Measurements from ENCODE around the gene HNF1B.

HNF1B gene

GRCh38 chr17:37759014-37759637 lies 14.3 kb upstream of the HNF1B start:
- TF ChIP-seq ZFX (IDR thresholded peaks at IDR 0.05): no peak
- TF ChIP-seq, protein P1, sequence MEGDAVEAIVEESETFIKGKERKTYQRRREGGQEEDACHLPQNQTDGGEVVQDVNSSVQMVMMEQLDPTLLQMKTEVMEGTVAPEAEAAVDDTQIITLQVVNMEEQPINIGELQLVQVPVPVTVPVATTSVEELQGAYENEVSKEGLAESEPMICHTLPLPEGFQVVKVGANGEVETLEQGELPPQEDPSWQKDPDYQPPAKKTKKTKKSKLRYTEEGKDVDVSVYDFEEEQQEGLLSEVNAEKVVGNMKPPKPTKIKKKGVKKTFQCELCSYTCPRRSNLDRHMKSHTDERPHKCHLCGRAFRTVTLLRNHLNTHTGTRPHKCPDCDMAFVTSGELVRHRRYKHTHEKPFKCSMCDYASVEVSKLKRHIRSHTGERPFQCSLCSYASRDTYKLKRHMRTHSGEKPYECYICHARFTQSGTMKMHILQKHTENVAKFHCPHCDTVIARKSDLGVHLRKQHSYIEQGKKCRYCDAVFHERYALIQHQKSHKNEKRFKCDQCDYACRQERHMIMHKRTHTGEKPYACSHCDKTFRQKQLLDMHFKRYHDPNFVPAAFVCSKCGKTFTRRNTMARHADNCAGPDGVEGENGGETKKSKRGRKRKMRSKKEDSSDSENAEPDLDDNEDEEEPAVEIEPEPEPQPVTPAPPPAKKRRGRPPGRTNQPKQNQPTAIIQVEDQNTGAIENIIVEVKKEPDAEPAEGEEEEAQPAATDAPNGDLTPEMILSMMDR (conservative IDR thresholded peaks at IDR 0.05): no peak
- no peak overlapping the region for H3K27ac ChIP-seq

DNA sequence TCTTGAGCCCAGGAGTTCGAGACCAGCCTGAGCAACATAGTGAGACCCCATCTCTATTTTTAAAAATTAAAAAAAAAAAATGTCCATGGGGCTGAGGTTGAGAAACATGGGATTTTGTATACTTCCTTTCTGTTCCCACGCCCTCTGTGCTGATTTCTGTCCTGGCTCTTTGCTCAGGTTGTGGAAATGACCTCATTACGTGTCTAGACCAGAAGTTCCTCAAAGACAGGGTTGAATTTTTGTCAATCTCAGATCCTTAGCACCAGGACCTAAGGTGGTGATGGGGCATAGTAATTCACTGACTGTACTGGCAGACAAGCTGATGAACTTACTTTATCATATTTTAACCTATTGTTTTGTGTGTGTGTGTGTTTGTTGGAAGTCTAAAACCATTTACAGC lies 11.2 kb upstream of the HNF1B start:
- H3K27ac ChIP-seq: no peak overlapping the region
- TF ChIP-seq, protein P1 (conservative IDR thresholded peaks at IDR 0.05): no peak
- TF ChIP-seq ZFX (IDR thresholded peaks at IDR 0.05): no peak

- H3K27ac ChIP-seq: no peak overlapping the region
- TF ChIP-seq, protein P1 (conservative IDR thresholded peaks at IDR 0.05): no peak
- TF ChIP-seq ZFX (IDR thresholded peaks at IDR 0.05): no peak
Observed at GRCh38 chr17:37755455-37755854, 10.6 kb upstream of the HNF1B start.

GRCh38 chr17:37754363-37754762 lies 9.5 kb upstream of the HNF1B start:
- TF ChIP-seq, protein P1 (conservative IDR thresholded peaks at IDR 0.05): no peak
- no peak for TF ChIP-seq ZFX (IDR thresholded peaks at IDR 0.05)
- no peak overlapping the region for H3K27ac ChIP-seq

DNA sequence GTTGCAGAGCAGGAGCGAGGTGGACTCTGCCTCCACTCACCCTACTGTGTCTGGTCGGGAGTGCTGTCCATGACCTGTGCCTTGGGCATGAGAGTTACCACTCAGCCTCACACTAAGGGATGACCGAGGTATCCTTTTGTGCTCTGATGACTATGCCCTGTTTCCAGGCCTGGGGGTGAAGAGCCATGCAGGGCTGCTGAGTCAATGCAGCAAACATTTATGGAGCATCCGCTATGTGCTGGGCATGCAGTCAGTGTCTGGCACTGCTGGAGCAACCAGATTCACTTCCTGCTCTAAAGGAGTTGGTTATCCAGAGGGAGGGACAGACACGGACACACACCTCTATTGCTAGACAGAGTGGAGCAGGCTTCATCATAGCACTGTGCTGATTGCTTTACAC lies 7.6 kb upstream of the HNF1B start:
- TF ChIP-seq, protein P1 (conservative IDR thresholded peaks at IDR 0.05): no peak
- no peak overlapping the region for H3K27ac ChIP-seq

- no peak overlapping the region for H3K27ac ChIP-seq
- TF ChIP-seq, protein P1 (conservative IDR thresholded peaks at IDR 0.05): no peak
- TF ChIP-seq ZFX (IDR thresholded peaks at IDR 0.05): no peak
Observed at GRCh38 chr17:37750768-37751475, 6.1 kb upstream of the HNF1B start.

GRCh38 chr17:37750292-37750691 lies 5.4 kb upstream of the HNF1B start:
- TF ChIP-seq, protein P1 (conservative IDR thresholded peaks at IDR 0.05): no peak
- H3K27ac ChIP-seq: no peak overlapping the region

All from C4-2B (cell line).